Limb (tissue), 2 donors: Measurements from ENCODE around the gene PHF14.
"Not testable (repeated sequence)": the region's sequence is repeated elsewhere in the genome, so short reads cannot be mapped to it uniquely, and the experiment has no call there.

Source experiments
- DNase-seq, 2 donors: peaks; one replicate each; pipeline ENCODE4 v3.0.0-alpha.2; 2016; ENCODE audit errors: extremely low spot score in 2 of 2

Gene PHF14

GRCh38 chr7:10973942-10974911 is 555 bp downstream of the PHF14 start:
- DNase-seq, result peak; percentile 3 to 53

- no peak for DNase-seq
Observed at GRCh38 chr7:10977113-10977512, 3.4 kb downstream of the PHF14 start.

GRCh38 chr7:10981317-10981716 is 7.6 kb downstream of the PHF14 start:
- DNase-seq, result no peak

GRCh38 chr7:10990748-10991147 is 17.1 kb downstream of the PHF14 start:
- DNase-seq, result not testable (repeated sequence)

- not testable (repeated sequence) for DNase-seq
Observed at GRCh38 chr7:10995482-10996166, 22.0 kb downstream of the PHF14 start.

GRCh38 chr7:10998996-10999757 is 25.5 kb downstream of the PHF14 start:
- DNase-seq, result no peak

GRCh38 chr7:11005202-11005601 is 31.5 kb downstream of the PHF14 start:
- no peak for DNase-seq

- no peak for DNase-seq
Observed at GRCh38 chr7:11006291-11006690, 32.6 kb downstream of the PHF14 start.

- no peak for DNase-seq
Observed at GRCh38 chr7:11009631-11010030, 36.0 kb downstream of the PHF14 start.

GRCh38 chr7:11021468-11021867 is 47.8 kb downstream of the PHF14 start:
- DNase-seq, result no peak

- no peak for DNase-seq
Observed at GRCh38 chr7:11026452-11027359, 53.0 kb downstream of the PHF14 start.

- DNase-seq, result no peak
Observed at GRCh38 chr7:11035661-11036060, 62.0 kb downstream of the PHF14 start.

GRCh38 chr7:11039974-11040373 is 66.3 kb downstream of the PHF14 start:
- no peak for DNase-seq

GRCh38 chr7:11054033-11054432 is 80.4 kb downstream of the PHF14 start:
- no peak for DNase-seq

GRCh38 chr7:11060893-11061292 is 87.2 kb downstream of the PHF14 start:
- DNase-seq, result peak in 1 of 2 donors; percentile 13

GRCh38 chr7:11062110-11062509 is 88.4 kb downstream of the PHF14 start:
- DNase-seq, result no peak

- DNase-seq, result no peak
Observed at GRCh38 chr7:11069591-11069990, 95.9 kb downstream of the PHF14 start.

- no peak for DNase-seq
Observed at GRCh38 chr7:11077816-11078215, 104.1 kb downstream of the PHF14 start.

- no peak for DNase-seq
Observed at GRCh38 chr7:11078247-11078834, 104.7 kb downstream of the PHF14 start.

- DNase-seq, result no peak
Observed at GRCh38 chr7:11079907-11080306, 106.2 kb downstream of the PHF14 start.
